Ishikawa (cell line): ENCODE results near the gene SLC9A6.

Experiments used
- CEBPB ChIP-seq: IDR thresholded peaks from 2 replicates; pipeline ENCODE4 v1.6.1; 2012
- EP300 ChIP-seq: IDR thresholded peaks from 2 replicates; pipeline ENCODE4 v1.6.1; 2012; ENCODE audit warnings: borderline replicate concordance
- MAX ChIP-seq: IDR thresholded peaks from 2 replicates; pipeline ENCODE4 v1.6.1; 2012
- RAD21 ChIP-seq: IDR thresholded peaks from 2 replicates; pipeline ENCODE4 v1.6.1; 2012; ENCODE audit warnings: low read depth
- TAF1 ChIP-seq: IDR thresholded peaks from 2 replicates; pipeline ENCODE4 v1.6.1; 2012; ENCODE audit warnings: low read depth, mild to moderate bottlenecking
- YY1 ChIP-seq: IDR thresholded peaks from 2 replicates; pipeline ENCODE4 v1.6.1; 2012; ENCODE audit warnings: low read depth
- ZBTB7A ChIP-seq: IDR thresholded peaks from 2 replicates; pipeline ENCODE4 v1.6.1; 2012; ENCODE audit warnings: low read depth
- TF ChIP-seq, protein P1 (sequence below): IDR thresholded peaks from 2 replicates; pipeline ENCODE4 v1.6.1; 2012; ENCODE audit warnings: low read depth, mild to moderate bottlenecking

GRCh38 chrX:135951291-135951690 is 33.9 kb upstream of the SLC9A6 start:
- no peak for TF ChIP-seq RAD21
- TF ChIP-seq, protein P1, sequence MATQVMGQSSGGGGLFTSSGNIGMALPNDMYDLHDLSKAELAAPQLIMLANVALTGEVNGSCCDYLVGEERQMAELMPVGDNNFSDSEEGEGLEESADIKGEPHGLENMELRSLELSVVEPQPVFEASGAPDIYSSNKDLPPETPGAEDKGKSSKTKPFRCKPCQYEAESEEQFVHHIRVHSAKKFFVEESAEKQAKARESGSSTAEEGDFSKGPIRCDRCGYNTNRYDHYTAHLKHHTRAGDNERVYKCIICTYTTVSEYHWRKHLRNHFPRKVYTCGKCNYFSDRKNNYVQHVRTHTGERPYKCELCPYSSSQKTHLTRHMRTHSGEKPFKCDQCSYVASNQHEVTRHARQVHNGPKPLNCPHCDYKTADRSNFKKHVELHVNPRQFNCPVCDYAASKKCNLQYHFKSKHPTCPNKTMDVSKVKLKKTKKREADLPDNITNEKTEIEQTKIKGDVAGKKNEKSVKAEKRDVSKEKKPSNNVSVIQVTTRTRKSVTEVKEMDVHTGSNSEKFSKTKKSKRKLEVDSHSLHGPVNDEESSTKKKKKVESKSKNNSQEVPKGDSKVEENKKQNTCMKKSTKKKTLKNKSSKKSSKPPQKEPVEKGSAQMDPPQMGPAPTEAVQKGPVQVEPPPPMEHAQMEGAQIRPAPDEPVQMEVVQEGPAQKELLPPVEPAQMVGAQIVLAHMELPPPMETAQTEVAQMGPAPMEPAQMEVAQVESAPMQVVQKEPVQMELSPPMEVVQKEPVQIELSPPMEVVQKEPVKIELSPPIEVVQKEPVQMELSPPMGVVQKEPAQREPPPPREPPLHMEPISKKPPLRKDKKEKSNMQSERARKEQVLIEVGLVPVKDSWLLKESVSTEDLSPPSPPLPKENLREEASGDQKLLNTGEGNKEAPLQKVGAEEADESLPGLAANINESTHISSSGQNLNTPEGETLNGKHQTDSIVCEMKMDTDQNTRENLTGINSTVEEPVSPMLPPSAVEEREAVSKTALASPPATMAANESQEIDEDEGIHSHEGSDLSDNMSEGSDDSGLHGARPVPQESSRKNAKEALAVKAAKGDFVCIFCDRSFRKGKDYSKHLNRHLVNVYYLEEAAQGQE, result no peak
- no peak for TF ChIP-seq CEBPB
- no peak for TF ChIP-seq EP300
- no peak for TF ChIP-seq ZBTB7A
- TF ChIP-seq YY1, result no peak
- TF ChIP-seq TAF1, result no peak
- TF ChIP-seq MAX, result no peak
